ENCODE measurements around the gene CTBS. TPM values are rescaled to one million over a fixed set of nuclear protein-coding genes. Genes with fewer than 3 reads are reported as not detected.

The CTBS gene
- total RNA-seq, 1 donor from 2014 or later: 14.5 TPM

- peaks cover 3 to 13% of the 10 kb centered on the region in 2 donors for H3K4me1 ChIP-seq
- DNase-seq (ENCODE audit: low spot score in 2 of 2): no peak
- H3K36me3 ChIP-seq: peaks cover 0 to 6% of the 10 kb centered on the region in 2 donors
- no peaks in the 10 kb centered on the region for H3K27me3 ChIP-seq
- no peak overlapping the region for H3K27ac ChIP-seq
- intact Hi-C loops (cut with DNase I): loop anchor here (5.0 kb wide), 2 partner anchors 121 to 574 kb away; partner anchors contain the start of genes SSX2IP and TTLL7
- H3K4me3 ChIP-seq: no peak overlapping the region
- H3K9me3 ChIP-seq: no peaks in the 10 kb centered on the region
- TF ChIP-seq CTCF (IDR thresholded peaks at IDR 0.05): no peak
Measured at GRCh38 chr1:84571150-84571535, 3.1 kb downstream of the CTBS start.

GRCh38 chr1:84570436-84571149 lies 3.6 kb downstream of the CTBS start:
- no peak overlapping the region for H3K4me3 ChIP-seq
- intact Hi-C loops (cut with DNase I): loop anchor here (5.0 kb wide), 2 partner anchors 122 to 573 kb away; partner anchors contain the start of genes SSX2IP and TTLL7

GRCh38 chr1:84569216-84569615 lies 5.0 kb downstream of the CTBS start:
- no peak for TF ChIP-seq CTCF (IDR thresholded peaks at IDR 0.05)
- peaks cover 3 to 10% of the 10 kb centered on the region in 2 donors for H3K4me1 ChIP-seq
- intact Hi-C loops (cut with DNase I): no loop called here

More at GRCh38 chr1:84570436-84571149, 3.6 kb downstream of the CTBS start:
- DNase-seq (ENCODE audit: low spot score in 2 of 2): no peak
- Histone ChIP-seq H3K27ac (no peak overlapping the region), H3K36me3 (peaks cover 0 to 6% of the 10 kb centered on the region in 2 donors), H3K27me3 (no peaks in the 10 kb centered on the region), H3K9me3 (no peaks in the 10 kb centered on the region), H3K4me1 (peaks cover 3 to 13% of the 10 kb centered on the region in 2 donors)
- TF ChIP-seq CTCF (IDR thresholded peaks at IDR 0.05): no peak

GRCh38 chr1:84550826-84551225 lies 23.4 kb downstream of the CTBS start:
- no peak for TF ChIP-seq CTCF (IDR thresholded peaks at IDR 0.05)
- Histone ChIP-seq H3K4me3 (no peak overlapping the region), H3K36me3 (peaks cover 3% of the 10 kb centered on the region in 2 donors), H3K27ac (no peak overlapping the region), H3K4me1 (no peaks in the 10 kb centered on the region), H3K9me3 (no peaks in the 10 kb centered on the region), H3K27me3 (no peaks in the 10 kb centered on the region)
- no peak for DNase-seq (ENCODE audit: low spot score in 2 of 2)
- intact Hi-C loops (cut with DNase I): loop anchor here (10.0 kb wide), 1 partner anchor 54 kb away; no protein-coding TSS in a partner anchor

More at GRCh38 chr1:84569216-84569615, 5.0 kb downstream of the CTBS start:
- H3K27me3 ChIP-seq: no peaks in the 10 kb centered on the region
- no peak overlapping the region for H3K4me3 ChIP-seq
- no peak overlapping the region for H3K27ac ChIP-seq
- no peaks in the 10 kb centered on the region for H3K9me3 ChIP-seq
- DNase-seq (ENCODE audit: low spot score in 2 of 2): no peak
- peaks cover 3 to 13% of the 10 kb centered on the region in 2 donors for H3K36me3 ChIP-seq

- H3K4me1 ChIP-seq: no peaks in the 10 kb centered on the region
- H3K9me3 ChIP-seq: no peaks in the 10 kb centered on the region
- H3K36me3 ChIP-seq: peaks cover 0 to 19% of the 10 kb centered on the region in 2 donors
- no peak overlapping the region for H3K4me3 ChIP-seq
- intact Hi-C loops (cut with DNase I): no loop called here
- no peak overlapping the region for H3K27ac ChIP-seq
- H3K27me3 ChIP-seq: no peaks in the 10 kb centered on the region
- no peak for TF ChIP-seq CTCF (IDR thresholded peaks at IDR 0.05)
- no peak for DNase-seq (ENCODE audit: low spot score in 2 of 2)
Measured at GRCh38 chr1:84541679-84542078, 32.6 kb downstream of the CTBS start.

All from ascending aorta (tissue), 2 donors.